Measurements from ENCODE around the gene FAM168A.

The FAM168A gene

DNA sequence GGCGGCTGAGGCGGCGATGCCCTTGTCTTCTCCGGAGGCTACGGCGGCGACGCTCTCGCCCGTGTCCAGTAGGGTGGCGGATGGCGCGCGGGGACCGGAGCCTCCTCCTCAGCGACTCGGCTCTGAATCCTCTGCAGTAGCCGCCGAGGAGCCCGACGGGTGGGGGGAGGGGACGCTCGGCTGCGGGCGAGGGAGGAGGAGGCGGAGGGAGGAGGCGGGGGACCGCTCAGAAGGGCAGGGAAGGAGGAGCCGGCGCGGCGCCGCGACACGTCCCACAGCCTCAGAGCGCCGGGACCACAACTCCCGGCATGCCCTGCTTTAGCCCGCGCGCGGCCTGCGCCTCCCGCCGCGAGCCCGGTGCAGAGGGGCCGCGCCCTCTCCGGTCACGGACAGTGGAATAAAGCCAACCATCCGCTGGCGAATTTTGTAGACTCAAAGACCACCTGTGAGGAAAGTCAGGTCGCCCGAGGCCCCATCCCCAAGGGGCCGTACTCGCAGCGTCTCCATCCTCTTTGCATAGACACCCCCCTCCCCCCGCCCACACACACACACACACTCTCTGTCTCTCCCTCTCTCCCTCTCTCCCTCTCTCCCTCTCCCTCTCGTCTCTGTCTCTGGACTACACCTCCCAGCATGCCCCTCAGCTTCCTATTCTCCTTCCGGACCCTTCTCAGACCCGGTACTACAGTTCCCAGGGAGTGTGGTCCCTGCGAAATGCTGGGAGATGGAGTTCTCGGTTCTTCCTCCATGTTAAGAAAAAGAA lies at the start of gene FAM168A:
Gene FAM168A, minus strand, starts transcription at position 157 of the 763 bp plus-strand sequence. CDS start 129,638 bp downstream, outside the sequence.
- peak; percentile 95 for DNase-seq
- 0 out of 2 replicates have a peak, but pooled peaks cover 10% of the 10 kb centered on the region for H3K79me2 ChIP-seq (ENCODE audit: low read length)
- peak within 1 kb of the TSS; percentile 70; the same call in 1 of the 2 replicates for H3K9ac ChIP-seq (ENCODE audit: low read length)
- no peaks in the 10 kb centered on the region for H3K9me3 ChIP-seq (replicated peaks; ENCODE audit: insufficient read depth, low read length)
- H3K4me1 ChIP-seq (ENCODE audit: low read length) = peaks cover 11% of the 10 kb centered on the region
- H2AFZ ChIP-seq (ENCODE audit: low read length) = peak within 1 kb of the TSS; percentile 90
- peak within 1 kb of the TSS; percentile 70 for H3K4me3 ChIP-seq (ENCODE audit: low read length)
- H3K4me2 ChIP-seq (ENCODE audit: low read depth, low read length) = peak within 1 kb of the TSS; percentile 87
- no peaks in the 10 kb centered on the region for H3K36me3 ChIP-seq (replicated peaks; ENCODE audit: insufficient read depth, low read length)
- H3K9me2 ChIP-seq (replicated peaks; ENCODE audit: insufficient read depth, low read length) = no peaks in the 10 kb centered on the region
- H3K27ac ChIP-seq (ENCODE audit: low read length) = peak within 1 kb of the TSS; percentile 35; the same call in 1 of the 2 replicates
- H3F3A ChIP-seq (ENCODE audit: insufficient read depth, low read length) = no peaks in the 10 kb centered on the region
- TF ChIP-seq CTCF (IDR thresholded peaks at IDR 0.05; ENCODE audit: low read length) (peak; percentile 31), EZH2phosphoT487 (IDR thresholded peaks at IDR 0.05; ENCODE audit: low read length) (no peak)
- H3K27me3 ChIP-seq (replicated peaks; ENCODE audit: insufficient read depth, low read length) = no peaks in the 10 kb centered on the region
- H4K20me1 ChIP-seq (ENCODE audit: insufficient read depth, low read length) = no peaks in the 10 kb centered on the region

DNA sequence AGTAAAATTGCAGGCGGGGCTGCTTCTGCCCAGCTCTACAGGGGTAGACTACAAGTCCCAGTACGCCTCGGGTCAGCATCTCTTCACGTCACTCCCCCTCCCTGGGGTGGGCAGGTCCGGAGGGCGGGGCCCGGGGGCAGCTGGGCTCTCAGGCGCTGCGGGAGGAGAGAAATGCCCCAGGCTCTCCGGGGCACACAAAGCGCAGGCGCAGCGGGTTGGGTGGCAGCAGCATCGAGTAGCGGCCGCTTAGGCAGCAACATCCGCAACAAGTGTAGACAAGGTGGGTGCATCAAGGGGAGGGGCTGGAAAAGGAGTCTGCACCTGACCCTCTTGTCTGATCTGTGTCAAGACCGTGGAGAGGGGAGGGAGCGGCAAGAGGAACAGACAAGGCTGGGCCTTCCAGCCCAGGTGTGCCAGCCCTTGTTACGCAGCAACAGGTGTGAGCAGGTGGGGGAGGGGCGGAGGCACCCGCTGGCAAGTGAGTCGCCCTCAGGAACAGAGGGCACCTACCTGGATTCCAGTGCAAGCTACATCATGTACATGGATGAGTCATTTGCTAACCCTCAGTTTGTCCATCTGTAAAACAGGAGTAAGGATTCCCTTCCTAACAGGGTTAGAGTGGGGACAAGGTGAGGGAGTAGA lies 49.7 kb upstream of the FAM168A start:
- no peaks in the 10 kb centered on the region for H3K9me2 ChIP-seq (replicated peaks; ENCODE audit: insufficient read depth, low read length)
- no peaks in the 10 kb centered on the region for H4K20me1 ChIP-seq (ENCODE audit: insufficient read depth, low read length)
- TF ChIP-seq EZH2phosphoT487 (IDR thresholded peaks at IDR 0.05; ENCODE audit: low read length) = no peak
- TF ChIP-seq EZH2 (optimal IDR thresholded peaks at IDR 0.05; ENCODE audit: low read depth, low read length) = no peak
- no peak for TF ChIP-seq CTCF (IDR thresholded peaks at IDR 0.05; ENCODE audit: low read length)
- no peaks in the 10 kb centered on the region; the same call in 1 of the 2 replicates for H3F3A ChIP-seq (ENCODE audit: insufficient read depth, low read length)
- no peaks in the 10 kb centered on the region for H3K79me2 ChIP-seq (ENCODE audit: low read length)
- no peaks in the 10 kb centered on the region for H3K9me3 ChIP-seq (replicated peaks; ENCODE audit: insufficient read depth, low read length)
- H3K27ac ChIP-seq (ENCODE audit: low read length) = peak overlapping the region; percentile 7; the same call in 1 of the 2 replicates
- peak overlapping the region; percentile 83 for H2AFZ ChIP-seq (ENCODE audit: low read length)
- H3K9ac ChIP-seq (ENCODE audit: low read length) = peak overlapping the region; percentile 10; the same call in 1 of the 2 replicates
- peak overlapping the region; percentile 75 for H3K4me2 ChIP-seq (ENCODE audit: low read depth, low read length)
- H3K36me3 ChIP-seq (replicated peaks; ENCODE audit: insufficient read depth, low read length) = no peaks in the 10 kb centered on the region
- 0 out of 2 replicates have a peak, but pooled peaks cover 4% of the 10 kb centered on the region for H3K4me1 ChIP-seq (ENCODE audit: low read length)
- DNase-seq = peak; percentile 96
- H3K27me3 ChIP-seq (replicated peaks; ENCODE audit: insufficient read depth, low read length) = 0 out of 2 replicates have a peak, but pooled peaks cover 5% of the 10 kb centered on the region
- H3K4me3 ChIP-seq (ENCODE audit: low read length) = peak overlapping the region; percentile 61

- 0 out of 2 replicates have a peak, but pooled peaks cover 5% of the 10 kb centered on the region for H3K27me3 ChIP-seq (replicated peaks; ENCODE audit: insufficient read depth, low read length)
- peak within 1 kb of the TSS; percentile 31; the same call in 1 of the 2 replicates for H2AFZ ChIP-seq (ENCODE audit: low read length)
- no peaks in the 10 kb centered on the region for H3K9me2 ChIP-seq (replicated peaks; ENCODE audit: insufficient read depth, low read length)
- no peaks in the 10 kb centered on the region for H3K9me3 ChIP-seq (replicated peaks; ENCODE audit: insufficient read depth, low read length)
- H3K4me2 ChIP-seq (ENCODE audit: low read depth, low read length) = peak within 1 kb of the TSS; percentile 75; the same call in 1 of the 2 replicates
- no peaks in the 10 kb centered on the region for H3K79me2 ChIP-seq (ENCODE audit: low read length)
- 0 out of 2 replicates have a peak, but pooled peaks cover 4% of the 10 kb centered on the region for H3K4me1 ChIP-seq (ENCODE audit: low read length)
- no peak for DNase-seq
- H3F3A ChIP-seq (ENCODE audit: insufficient read depth, low read length) = no peaks in the 10 kb centered on the region; the same call in 1 of the 2 replicates
- TF ChIP-seq EZH2 (optimal IDR thresholded peaks at IDR 0.05; ENCODE audit: low read depth, low read length) = no peak
- TF ChIP-seq CTCF (IDR thresholded peaks at IDR 0.05; ENCODE audit: low read length) = no peak
- TF ChIP-seq EZH2phosphoT487 (IDR thresholded peaks at IDR 0.05; ENCODE audit: low read length) = no peak
- no peak within 1 kb of the TSS for H3K9ac ChIP-seq (ENCODE audit: low read length)
- H3K4me3 ChIP-seq (ENCODE audit: low read length) = no peak within 1 kb of the TSS
- no peak within 1 kb of the TSS for H3K27ac ChIP-seq (ENCODE audit: low read length)
- no peaks in the 10 kb centered on the region for H4K20me1 ChIP-seq (ENCODE audit: insufficient read depth, low read length)
- no peaks in the 10 kb centered on the region for H3K36me3 ChIP-seq (replicated peaks; ENCODE audit: insufficient read depth, low read length)
Observed at GRCh38 chr11:73645972-73646631, 48.2 kb upstream of the FAM168A start, which contains the start of gene PLEKHB1. Gene PLEKHB1 (plus strand): TSS chr11:73646581. CDS start chr11:73646609, 28 bp downstream.
